Neural cell (in vitro differentiated cells): Measurements from ENCODE around the gene GDF7. TPM values are rescaled to one million over a fixed set of nuclear protein-coding genes. Genes with fewer than 3 reads are reported as not detected.
A peak's percentile ranks its signal among the peaks of the same experiment; 100 is the strongest.

Source experiments
- H2AFZ ChIP-seq: fragments of 200-600, 300-800 bp; sonication (generic), shearing (Covaris generic); 2 replicates; pipeline ENCODE4 v1.6.0; 2014; ENCODE audit warnings: low read depth, mild to moderate bottlenecking, antibody characterized with exemption, low read length, moderate library complexity
- H3F3A ChIP-seq: fragments of 200-600 bp; shearing (Covaris generic); 2 replicates; pipeline ENCODE4 v1.6.1; 2016; ENCODE audit warnings: mild to moderate bottlenecking, moderate library complexity, mixed read lengths, antibody characterized with exemption, low read length; ENCODE audit not compliant: insufficient read depth, poor library complexity, severe bottlenecking
- H3K27ac ChIP-seq: fragments of 200-600, 300-800 bp; sonication (generic), shearing (Covaris generic); 2 replicates; pipeline ENCODE4 v1.5.1; 2014; ENCODE audit warnings: mild to moderate bottlenecking, low read length, moderate library complexity
- H3K27me3 ChIP-seq: fragments of 300-800, 200-600 bp; sonication (generic), shearing (Covaris generic); 2 replicates; pipeline ENCODE4 v1.6.0; 2014; ENCODE audit warnings: mild to moderate bottlenecking, low read depth, low read length, moderate library complexity; ENCODE audit not compliant: insufficient read depth
- H3K36me3 ChIP-seq: fragments of 300-800, 200-600 bp; sonication (generic), shearing (Covaris generic); 2 replicates; pipeline ENCODE4 v1.5.1; 2014; ENCODE audit warnings: mild to moderate bottlenecking, antibody characterized with exemption, low read length, moderate library complexity; ENCODE audit not compliant: insufficient read depth
- H3K4me2 ChIP-seq: fragments of 300-800, 200-600 bp; sonication (generic), shearing (Covaris generic); 2 replicates; pipeline ENCODE4 v1.6.0; 2014; ENCODE audit warnings: mild to moderate bottlenecking, low read length
- H3K4me3 ChIP-seq: fragments of 300-800, 200-600 bp; sonication (generic), shearing (Covaris generic); 2 replicates; pipeline ENCODE4 v1.5.1; 2014; ENCODE audit warnings: mild to moderate bottlenecking, low read length, moderate library complexity
- H3K79me2 ChIP-seq: fragments of 200-600 bp; shearing (Covaris generic); replicated peaks from 2 replicates; pipeline ENCODE4 v1.6.0; 2014; ENCODE audit warnings: mild to moderate bottlenecking, low read length, moderate library complexity; ENCODE audit not compliant: insufficient read depth
- H3K9ac ChIP-seq: fragments of 300-800, 200-600 bp; sonication (generic), shearing (Covaris generic); 2 replicates; pipeline ENCODE4 v1.6.1; 2016; ENCODE audit warnings: mild to moderate bottlenecking, low read length, mixed read lengths
- H3K9me2 ChIP-seq: fragments of 200-600 bp; shearing (Covaris generic); 2 replicates; pipeline ENCODE4 v1.6.1; 2016; ENCODE audit warnings: mild to moderate bottlenecking, low read length, mixed read lengths; ENCODE audit not compliant: insufficient read depth
- H3K9me3 ChIP-seq: fragments of 200-600, 300-800 bp; sonication (generic), shearing (Covaris generic); 2 replicates; pipeline ENCODE4 v1.6.1; 2016; ENCODE audit warnings: mild to moderate bottlenecking, mixed run types, low read length, moderate library complexity, mixed read lengths
- H4K20me1 ChIP-seq: fragments of 200-600 bp; shearing (Covaris generic); 2 replicates; pipeline ENCODE4 v1.6.1; 2016; ENCODE audit warnings: mild to moderate bottlenecking, mixed run types; ENCODE audit not compliant: insufficient read depth
- EP300 ChIP-seq: fragments of 450-650 bp; conservative IDR thresholded peaks from 2 replicates; pipeline ENCODE4 v1.6.1; 2014; ENCODE audit warnings: antibody characterized with exemption, mild to moderate bottlenecking, moderate library complexity; ENCODE audit not compliant: poor library complexity, severe bottlenecking
- EZH2 ChIP-seq: fragments of 200-600, 300-800 bp; shearing (Covaris generic), sonication (generic); IDR thresholded peaks from 2 replicates; pipeline ENCODE4 v1.6.1; 2014; ENCODE audit warnings: antibody characterized with exemption, low read length, borderline replicate concordance, mild to moderate bottlenecking; ENCODE audit not compliant: insufficient read depth, poor library complexity, severe bottlenecking
- MXI1 ChIP-seq: fragments of 450-650 bp; conservative IDR thresholded peaks from 2 replicates; pipeline ENCODE4 v1.6.1; 2014; ENCODE audit warnings: antibody characterized with exemption, mild to moderate bottlenecking; ENCODE audit not compliant: poor library complexity, severe bottlenecking
- POLR2AphosphoS5 ChIP-seq: IDR thresholded peaks from 2 replicates; pipeline ENCODE4 v1.6.1; 2012
- RAD21 ChIP-seq: fragments of 450-650 bp; conservative IDR thresholded peaks from 2 replicates; pipeline ENCODE4 v1.6.1; 2014; ENCODE audit warnings: antibody characterized with exemption, mild to moderate bottlenecking, moderate library complexity
- SMC3 ChIP-seq: fragments of 450-650 bp; conservative IDR thresholded peaks from 2 replicates; pipeline ENCODE4 v1.6.1; 2014; ENCODE audit warnings: antibody characterized with exemption, mild to moderate bottlenecking, moderate library complexity; ENCODE audit not compliant: poor library complexity
- TAF1 ChIP-seq: IDR thresholded peaks from 2 replicates; pipeline ENCODE4 v1.6.1; 2012; ENCODE audit warnings: low read depth
- polyA plus RNA-seq: library from polyadenylated mRNA; depleted of rRNA; stranded (reverse); fragments of >200 nt; gene quantifications from 2 replicates; pipeline ENCODE4 v1.2.3, GENCODE V29; 2014
- TF ChIP-seq, protein P1 (sequence below): fragments of 450-650 bp; IDR thresholded peaks from 2 replicates; pipeline ENCODE4 v1.5.1; 2014; ENCODE audit warnings: antibody characterized with exemption, mild to moderate bottlenecking, moderate library complexity; ENCODE audit not compliant: poor library complexity, severe bottlenecking
- TF ChIP-seq, protein P2 (sequence below): IDR thresholded peaks from 2 replicates; pipeline ENCODE4 v1.6.1; 2012; ENCODE audit warnings: borderline replicate concordance

GDF7 gene
- polyA plus RNA-seq, 1 donor from 2014 or later: 0.38 TPM

DNA sequence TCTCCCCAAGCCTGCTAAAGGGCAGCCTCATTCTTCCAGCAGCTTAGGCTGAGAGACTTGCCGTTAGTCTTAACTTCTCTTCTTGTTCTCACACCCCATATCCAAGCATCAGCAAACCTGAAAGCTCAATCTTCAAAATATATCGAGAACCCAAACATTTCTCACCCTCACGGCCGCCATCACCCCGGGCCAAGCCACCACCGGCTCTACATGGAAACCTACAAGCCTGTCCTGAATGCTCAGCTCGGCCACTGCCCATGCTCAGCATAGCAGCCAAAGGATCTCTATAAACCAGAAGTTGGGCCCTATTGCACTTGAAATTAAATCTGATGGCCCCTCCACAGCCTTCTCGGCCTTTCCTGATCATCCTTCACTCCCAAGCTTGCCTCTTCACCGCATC lies 18.1 kb upstream of the GDF7 start:
- no peak overlapping the region for H2AFZ ChIP-seq
- no peaks in the 10 kb centered on the region for H3K27me3 ChIP-seq
- TF ChIP-seq, protein P1, sequence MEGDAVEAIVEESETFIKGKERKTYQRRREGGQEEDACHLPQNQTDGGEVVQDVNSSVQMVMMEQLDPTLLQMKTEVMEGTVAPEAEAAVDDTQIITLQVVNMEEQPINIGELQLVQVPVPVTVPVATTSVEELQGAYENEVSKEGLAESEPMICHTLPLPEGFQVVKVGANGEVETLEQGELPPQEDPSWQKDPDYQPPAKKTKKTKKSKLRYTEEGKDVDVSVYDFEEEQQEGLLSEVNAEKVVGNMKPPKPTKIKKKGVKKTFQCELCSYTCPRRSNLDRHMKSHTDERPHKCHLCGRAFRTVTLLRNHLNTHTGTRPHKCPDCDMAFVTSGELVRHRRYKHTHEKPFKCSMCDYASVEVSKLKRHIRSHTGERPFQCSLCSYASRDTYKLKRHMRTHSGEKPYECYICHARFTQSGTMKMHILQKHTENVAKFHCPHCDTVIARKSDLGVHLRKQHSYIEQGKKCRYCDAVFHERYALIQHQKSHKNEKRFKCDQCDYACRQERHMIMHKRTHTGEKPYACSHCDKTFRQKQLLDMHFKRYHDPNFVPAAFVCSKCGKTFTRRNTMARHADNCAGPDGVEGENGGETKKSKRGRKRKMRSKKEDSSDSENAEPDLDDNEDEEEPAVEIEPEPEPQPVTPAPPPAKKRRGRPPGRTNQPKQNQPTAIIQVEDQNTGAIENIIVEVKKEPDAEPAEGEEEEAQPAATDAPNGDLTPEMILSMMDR: no peak
- TF ChIP-seq, protein P2, sequence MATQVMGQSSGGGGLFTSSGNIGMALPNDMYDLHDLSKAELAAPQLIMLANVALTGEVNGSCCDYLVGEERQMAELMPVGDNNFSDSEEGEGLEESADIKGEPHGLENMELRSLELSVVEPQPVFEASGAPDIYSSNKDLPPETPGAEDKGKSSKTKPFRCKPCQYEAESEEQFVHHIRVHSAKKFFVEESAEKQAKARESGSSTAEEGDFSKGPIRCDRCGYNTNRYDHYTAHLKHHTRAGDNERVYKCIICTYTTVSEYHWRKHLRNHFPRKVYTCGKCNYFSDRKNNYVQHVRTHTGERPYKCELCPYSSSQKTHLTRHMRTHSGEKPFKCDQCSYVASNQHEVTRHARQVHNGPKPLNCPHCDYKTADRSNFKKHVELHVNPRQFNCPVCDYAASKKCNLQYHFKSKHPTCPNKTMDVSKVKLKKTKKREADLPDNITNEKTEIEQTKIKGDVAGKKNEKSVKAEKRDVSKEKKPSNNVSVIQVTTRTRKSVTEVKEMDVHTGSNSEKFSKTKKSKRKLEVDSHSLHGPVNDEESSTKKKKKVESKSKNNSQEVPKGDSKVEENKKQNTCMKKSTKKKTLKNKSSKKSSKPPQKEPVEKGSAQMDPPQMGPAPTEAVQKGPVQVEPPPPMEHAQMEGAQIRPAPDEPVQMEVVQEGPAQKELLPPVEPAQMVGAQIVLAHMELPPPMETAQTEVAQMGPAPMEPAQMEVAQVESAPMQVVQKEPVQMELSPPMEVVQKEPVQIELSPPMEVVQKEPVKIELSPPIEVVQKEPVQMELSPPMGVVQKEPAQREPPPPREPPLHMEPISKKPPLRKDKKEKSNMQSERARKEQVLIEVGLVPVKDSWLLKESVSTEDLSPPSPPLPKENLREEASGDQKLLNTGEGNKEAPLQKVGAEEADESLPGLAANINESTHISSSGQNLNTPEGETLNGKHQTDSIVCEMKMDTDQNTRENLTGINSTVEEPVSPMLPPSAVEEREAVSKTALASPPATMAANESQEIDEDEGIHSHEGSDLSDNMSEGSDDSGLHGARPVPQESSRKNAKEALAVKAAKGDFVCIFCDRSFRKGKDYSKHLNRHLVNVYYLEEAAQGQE: no peak
- no peak for TF ChIP-seq SMC3
- no peak for TF ChIP-seq RAD21
- TF ChIP-seq POLR2AphosphoS5: no peak
- no peak for TF ChIP-seq EP300
- no peak for TF ChIP-seq TAF1
- TF ChIP-seq MXI1: no peak
- no peak overlapping the region for H3K9ac ChIP-seq
- H3K4me3 ChIP-seq: peak overlapping the region; percentile 16
- no peaks in the 10 kb centered on the region for H3K9me2 ChIP-seq
- no peaks in the 10 kb centered on the region for H3K36me3 ChIP-seq
- no peaks in the 10 kb centered on the region for H3F3A ChIP-seq
- no peak overlapping the region for H3K27ac ChIP-seq
- H3K4me2 ChIP-seq: no peak overlapping the region
- H4K20me1 ChIP-seq: no peaks in the 10 kb centered on the region
- no peaks in the 10 kb centered on the region for H3K79me2 ChIP-seq
- no peaks in the 10 kb centered on the region for H3K9me3 ChIP-seq

DNA sequence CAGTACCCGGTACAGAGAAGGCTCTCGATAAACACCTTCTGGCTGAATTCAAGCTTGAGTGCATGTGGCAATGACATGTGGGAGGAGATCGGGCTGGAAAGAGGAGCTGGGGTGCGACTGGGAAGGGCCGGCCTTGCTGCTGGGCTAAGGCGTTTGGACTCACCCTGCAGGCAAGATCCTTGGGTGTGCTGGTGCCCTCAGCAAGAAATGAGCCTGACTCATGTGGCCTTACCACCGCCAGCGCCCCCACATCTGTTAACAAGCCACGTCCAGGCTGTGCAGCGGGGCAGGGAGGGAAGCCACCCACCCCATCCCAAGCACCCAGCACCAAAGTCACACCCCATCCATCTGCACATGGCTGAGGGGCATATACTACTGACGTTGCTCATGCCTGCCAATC lies 17.4 kb upstream of the GDF7 start:
- H3K27ac ChIP-seq: no peak overlapping the region

DNA sequence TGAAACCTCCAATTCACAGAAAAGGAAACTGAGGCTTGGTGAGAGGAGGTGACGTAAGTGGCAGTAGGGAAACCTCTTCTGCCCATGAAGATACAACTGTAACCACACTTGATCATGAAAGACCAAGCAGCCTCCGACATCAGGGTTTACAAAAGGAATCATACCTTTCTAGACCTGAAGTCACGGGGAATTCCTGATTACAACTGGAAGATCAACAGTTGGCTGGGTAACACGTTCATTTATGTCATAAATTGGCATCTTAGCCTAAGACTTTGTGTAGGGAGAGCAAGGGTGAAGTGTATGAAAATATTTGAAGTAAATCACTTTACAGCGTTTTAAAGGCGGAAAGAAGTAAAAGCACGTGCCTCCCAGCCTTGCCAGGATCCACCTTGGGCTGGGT lies 17.0 kb upstream of the GDF7 start:
- H3K9ac ChIP-seq: peak overlapping the region; percentile 82
- H3F3A ChIP-seq: no peaks in the 10 kb centered on the region
- H3K27ac ChIP-seq: no peak overlapping the region
- TF ChIP-seq POLR2AphosphoS5 (no peak), TAF1 (no peak), MXI1 (no peak), RAD21 (no peak), SMC3 (no peak), EP300 (no peak), EZH2 (no peak)
- TF ChIP-seq, protein P2: no peak
- TF ChIP-seq, protein P1: no peak
- no peaks in the 10 kb centered on the region for H3K36me3 ChIP-seq
- no peaks in the 10 kb centered on the region for H3K9me2 ChIP-seq
- H2AFZ ChIP-seq: no peak overlapping the region
- H3K79me2 ChIP-seq: no peaks in the 10 kb centered on the region
- no peaks in the 10 kb centered on the region for H3K27me3 ChIP-seq
- no peaks in the 10 kb centered on the region for H4K20me1 ChIP-seq
- no peaks in the 10 kb centered on the region for H3K9me3 ChIP-seq
- peak overlapping the region; percentile 85 for H3K4me3 ChIP-seq
- peak overlapping the region; percentile 89 for H3K4me2 ChIP-seq

More for the DNA sequence above, 17.4 kb upstream of the GDF7 start:
- no peaks in the 10 kb centered on the region for H4K20me1 ChIP-seq
- TF ChIP-seq SMC3: no peak
- no peak for TF ChIP-seq POLR2AphosphoS5
- no peak for TF ChIP-seq EZH2
- H3K9me2 ChIP-seq: no peaks in the 10 kb centered on the region
- no peak overlapping the region for H3K4me2 ChIP-seq
- no peaks in the 10 kb centered on the region for H3K9me3 ChIP-seq
- no peaks in the 10 kb centered on the region for H3K36me3 ChIP-seq
- H3K4me3 ChIP-seq: peak overlapping the region; percentile 85
- H3K27me3 ChIP-seq: no peaks in the 10 kb centered on the region
- no peaks in the 10 kb centered on the region for H3K79me2 ChIP-seq
- no peak overlapping the region for H3K9ac ChIP-seq
- no peaks in the 10 kb centered on the region for H3F3A ChIP-seq
- H2AFZ ChIP-seq: no peak overlapping the region
